ENCODE measurements around the gene KLK15.

KLK15 gene

GRCh38 chr19:50843205-50843604, 9.8 kb upstream of the KLK15 start:
- no peak for DNase-seq

- no peak for DNase-seq
Observed at GRCh38 chr19:50842130-50842529, 8.8 kb upstream of the KLK15 start.

GRCh38 chr19:50839712-50840655, 6.6 kb upstream of the KLK15 start:
- no peak for DNase-seq

GRCh38 chr19:50838239-50838638, 4.9 kb upstream of the KLK15 start:
- DNase-seq = no peak

- no peak for DNase-seq
Observed at GRCh38 chr19:50837300-50837699, 3.9 kb upstream of the KLK15 start.

- DNase-seq = no peak
Observed at GRCh38 chr19:50836543-50837195, 3.3 kb upstream of the KLK15 start.

GRCh38 chr19:50835785-50836542, 2.6 kb upstream of the KLK15 start:
- no peak for DNase-seq

- DNase-seq = no peak
Observed at GRCh38 chr19:50835103-50835784, 1.9 kb upstream of the KLK15 start.

- DNase-seq = no peak
Observed at GRCh38 chr19:50833802-50834167, 411 bp upstream of the KLK15 start.

- DNase-seq = no peak
Observed at GRCh38 chr19:50832666-50833065, 708 bp downstream of the KLK15 start.

GRCh38 chr19:50831026-50831396, 2.4 kb downstream of the KLK15 start:
- DNase-seq = no peak

- DNase-seq = no peak
Observed at GRCh38 chr19:50830266-50831025, 2.9 kb downstream of the KLK15 start.

GRCh38 chr19:50829801-50830200, 3.6 kb downstream of the KLK15 start:
- no peak for DNase-seq

- DNase-seq = no peak
Observed at GRCh38 chr19:50827476-50827875, 5.9 kb downstream of the KLK15 start.

GRCh38 chr19:50826492-50827240, 6.7 kb downstream of the KLK15 start:
- no peak for DNase-seq

- DNase-seq = no peak
Observed at GRCh38 chr19:50823389-50824042, 9.9 kb downstream of the KLK15 start, which contains the start of gene KLK1. KLK1 (minus strand) TSS chr19:50823787; CDS start chr19:50823748, 39 bp downstream.

GRCh38 chr19:50822661-50823208, 10.6 kb downstream of the KLK15 start:
- DNase-seq = no peak

GRCh38 chr19:50821622-50822021, 11.8 kb downstream of the KLK15 start:
- DNase-seq = no peak

- DNase-seq = no peak
Observed at GRCh38 chr19:50821248-50821612, 12.1 kb downstream of the KLK15 start.

GRCh38 chr19:50820549-50821247, 12.7 kb downstream of the KLK15 start:
- no peak for DNase-seq
